Jurkat, Clone E6-1 (cell line): ENCODE results near the gene EDARADD.
"Not testable (repeated sequence)": the region's sequence is repeated elsewhere in the genome, so short reads cannot be mapped to it uniquely, and the experiment has no call there.

Source experiments
- DNase-seq: peaks from one replicate; pipeline ENCODE4 v3.0.0-alpha.2; 2011; ENCODE audit warnings: low read depth, low spot score
- H3K4me3 ChIP-seq: 2 replicates; pipeline ENCODE4 v1.5.1; 2011; ENCODE audit warnings: mild to moderate bottlenecking, low read length, control low read depth, moderate library complexity

EDARADD gene

GRCh38 chr1:236472850-236473788 is 79.0 kb downstream of the EDARADD start:
- DNase-seq: no peak
- no peak overlapping the region for H3K4me3 ChIP-seq

GRCh38 chr1:236476019-236476418 is 81.9 kb downstream of the EDARADD start:
- no peak for DNase-seq
- H3K4me3 ChIP-seq: no peak overlapping the region

- no peak for DNase-seq
- H3K4me3 ChIP-seq: no peak overlapping the region
Observed at GRCh38 chr1:236480758-236481436, 86.8 kb downstream of the EDARADD start.

- DNase-seq: no peak
- no peak overlapping the region for H3K4me3 ChIP-seq
Observed at GRCh38 chr1:236484310-236484971, 90.4 kb downstream of the EDARADD start.

- H3K4me3 ChIP-seq: no peak overlapping the region
- DNase-seq: no peak
Observed at GRCh38 chr1:236486356-236487002, 92.4 kb downstream of the EDARADD start.

- DNase-seq, H3K4me3 ChIP-seq: not testable (repeated sequence)
Observed at GRCh38 chr1:236489161-236489560, 95.1 kb downstream of the EDARADD start.

- no peak overlapping the region for H3K4me3 ChIP-seq
- DNase-seq: peak; percentile 30
Observed at GRCh38 chr1:236489710-236490377, 95.8 kb downstream of the EDARADD start.

GRCh38 chr1:236491469-236492136 is 97.5 kb downstream of the EDARADD start:
- DNase-seq: no peak
- H3K4me3 ChIP-seq: no peak overlapping the region

GRCh38 chr1:236492378-236492777 is 98.3 kb downstream of the EDARADD start:
- H3K4me3 ChIP-seq: no peak overlapping the region
- no peak for DNase-seq

- no peak overlapping the region for H3K4me3 ChIP-seq
- DNase-seq: no peak
Observed at GRCh38 chr1:236494082-236494481, 100.0 kb downstream of the EDARADD start.

GRCh38 chr1:236494586-236495466 is 100.7 kb downstream of the EDARADD start:
- no peak overlapping the region for H3K4me3 ChIP-seq
- DNase-seq: no peak

GRCh38 chr1:236495467-236496112 is 101.5 kb downstream of the EDARADD start:
- no peak overlapping the region for H3K4me3 ChIP-seq
- no peak for DNase-seq

GRCh38 chr1:236497908-236498307 is 103.8 kb downstream of the EDARADD start:
- no peak for DNase-seq
- no peak overlapping the region for H3K4me3 ChIP-seq

- DNase-seq: no peak
- no peak overlapping the region for H3K4me3 ChIP-seq
Observed at GRCh38 chr1:236501093-236501492, 107.0 kb downstream of the EDARADD start.

- no peak overlapping the region for H3K4me3 ChIP-seq
- DNase-seq: no peak
Observed at GRCh38 chr1:236502579-236502971, 108.5 kb downstream of the EDARADD start.

- H3K4me3 ChIP-seq: no peak overlapping the region
- DNase-seq: no peak
Observed at GRCh38 chr1:236502972-236503639, 109.0 kb downstream of the EDARADD start.
